MM.1S (cell line): ENCODE data around the gene ASCL2.

ENCODE experiments used
- EZH2 ChIP-seq: fragments of 300-600 bp; sonication (generic); optimal IDR thresholded peaks from 2 replicates; pipeline ENCODE3; 2017; ENCODE audit warnings: low read depth, mild to moderate bottlenecking, antibody characterized with exemption, low read length, mixed read lengths
- TF ChIP-seq, protein P1 (sequence below): fragments of 300-600 bp; sonication (generic); IDR thresholded peaks from 2 replicates; pipeline ENCODE4 v1.5.1; 2016; ENCODE audit warnings: antibody characterized with exemption, low read length, mixed read lengths

- TF ChIP-seq, protein P1, sequence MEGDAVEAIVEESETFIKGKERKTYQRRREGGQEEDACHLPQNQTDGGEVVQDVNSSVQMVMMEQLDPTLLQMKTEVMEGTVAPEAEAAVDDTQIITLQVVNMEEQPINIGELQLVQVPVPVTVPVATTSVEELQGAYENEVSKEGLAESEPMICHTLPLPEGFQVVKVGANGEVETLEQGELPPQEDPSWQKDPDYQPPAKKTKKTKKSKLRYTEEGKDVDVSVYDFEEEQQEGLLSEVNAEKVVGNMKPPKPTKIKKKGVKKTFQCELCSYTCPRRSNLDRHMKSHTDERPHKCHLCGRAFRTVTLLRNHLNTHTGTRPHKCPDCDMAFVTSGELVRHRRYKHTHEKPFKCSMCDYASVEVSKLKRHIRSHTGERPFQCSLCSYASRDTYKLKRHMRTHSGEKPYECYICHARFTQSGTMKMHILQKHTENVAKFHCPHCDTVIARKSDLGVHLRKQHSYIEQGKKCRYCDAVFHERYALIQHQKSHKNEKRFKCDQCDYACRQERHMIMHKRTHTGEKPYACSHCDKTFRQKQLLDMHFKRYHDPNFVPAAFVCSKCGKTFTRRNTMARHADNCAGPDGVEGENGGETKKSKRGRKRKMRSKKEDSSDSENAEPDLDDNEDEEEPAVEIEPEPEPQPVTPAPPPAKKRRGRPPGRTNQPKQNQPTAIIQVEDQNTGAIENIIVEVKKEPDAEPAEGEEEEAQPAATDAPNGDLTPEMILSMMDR = no peak
- no peak for TF ChIP-seq EZH2
Observed at GRCh38 chr11:2276280-2277007, 6.1 kb upstream of the ASCL2 start.
